Iris pigment epithelial cell (primary cell): Measurements from ENCODE around the gene PLEKHH3.

Source experiments
- DNase-seq: peaks from one replicate; pipeline ENCODE4 v3.0.0-alpha.2; 2011; ENCODE audit warnings: low read depth

Gene PLEKHH3, protein sequence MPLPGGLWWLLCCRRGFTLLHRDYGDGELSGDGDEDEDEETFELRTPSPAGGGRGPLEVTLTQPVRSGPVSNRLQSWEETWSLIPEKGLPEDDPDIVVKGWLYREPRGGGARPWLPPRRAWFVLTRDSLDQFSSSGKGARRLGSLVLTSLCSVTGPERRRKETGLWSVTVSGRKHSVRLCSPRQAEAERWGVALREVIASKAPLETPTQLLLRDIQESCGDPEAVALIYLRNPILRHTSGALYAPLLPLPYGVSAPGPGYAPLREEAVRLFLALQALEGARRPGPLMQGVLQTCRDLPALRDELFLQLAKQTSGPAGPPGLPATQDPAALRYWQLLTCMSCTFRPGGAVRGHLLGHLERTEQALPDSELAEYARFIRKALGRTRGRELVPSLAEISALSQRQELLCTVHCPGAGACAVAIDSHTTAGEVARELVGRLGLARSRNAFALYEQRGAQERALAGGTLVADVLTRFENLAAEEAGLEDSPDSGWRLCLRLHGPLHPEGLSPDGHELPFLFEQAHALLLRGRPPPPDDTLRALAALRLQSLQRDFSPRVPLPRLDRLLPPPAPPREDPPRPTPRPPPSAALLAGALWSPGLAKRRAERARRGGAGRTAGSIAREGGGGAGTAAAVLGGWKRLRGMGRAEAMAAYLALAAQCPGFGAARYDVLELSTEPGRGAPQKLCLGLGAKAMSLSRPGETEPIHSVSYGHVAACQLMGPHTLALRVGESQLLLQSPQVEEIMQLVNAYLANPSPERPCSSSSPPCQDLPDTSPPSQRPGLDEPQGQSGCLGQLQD

DNA sequence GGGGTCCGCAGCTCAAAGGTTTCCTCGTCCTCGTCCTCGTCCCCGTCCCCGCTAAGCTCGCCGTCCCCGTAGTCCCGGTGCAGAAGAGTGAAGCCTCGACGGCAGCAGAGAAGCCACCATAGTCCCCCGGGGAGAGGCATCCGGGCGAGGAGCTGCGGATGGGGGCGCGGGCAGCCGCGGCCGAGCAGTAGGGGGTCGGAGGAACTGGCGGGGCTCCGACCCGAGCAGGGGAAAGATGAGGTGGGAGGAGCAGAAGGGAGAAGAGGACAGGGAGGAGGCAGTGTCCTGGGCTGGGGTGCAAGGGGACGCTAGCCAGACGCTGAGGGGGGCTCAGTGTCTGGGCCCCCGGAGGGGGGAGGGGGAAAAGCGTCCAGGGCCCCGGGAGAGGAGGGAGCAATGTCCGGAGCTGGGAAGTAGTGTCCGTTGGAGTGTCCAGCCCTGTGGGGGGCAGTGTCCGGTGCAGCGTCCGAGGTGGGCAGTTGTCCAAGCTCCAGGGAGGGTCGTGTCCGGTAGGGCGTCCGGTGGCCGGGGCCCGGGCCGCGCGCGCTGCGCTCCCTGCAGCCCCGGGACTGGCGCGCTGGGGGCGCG lies at the start of gene PLEKHH3:
Gene PLEKHH3, minus strand, starts transcription at position 571 of the 588 bp plus-strand sequence. Its CDS starts 431 bp downstream, at position 140.
- DNase-seq = no peak

- no peak for DNase-seq
Measured at GRCh38 chr17:42725143-42725542, 48.3 kb upstream of the PLEKHH3 start.

DNA sequence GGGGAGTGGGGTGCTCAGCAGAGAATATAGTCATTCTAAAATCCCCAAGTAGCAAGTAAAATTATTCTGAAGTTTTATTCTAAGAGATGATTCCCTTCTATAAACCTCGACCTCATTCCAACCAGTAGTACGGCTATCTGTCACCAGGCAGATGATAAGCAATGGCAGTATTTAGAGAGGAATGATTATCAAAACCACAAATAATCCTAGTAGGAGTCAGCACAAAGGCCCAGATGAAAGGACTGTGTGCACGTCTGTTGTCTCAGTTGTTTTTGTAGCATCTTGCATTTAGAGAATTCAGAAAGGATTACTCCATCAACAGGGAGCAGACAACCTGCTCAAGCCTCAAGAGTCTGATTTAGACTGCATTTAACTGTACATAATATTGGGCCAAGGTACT lies 46.8 kb upstream of the PLEKHH3 start:
- DNase-seq = no peak

DNA sequence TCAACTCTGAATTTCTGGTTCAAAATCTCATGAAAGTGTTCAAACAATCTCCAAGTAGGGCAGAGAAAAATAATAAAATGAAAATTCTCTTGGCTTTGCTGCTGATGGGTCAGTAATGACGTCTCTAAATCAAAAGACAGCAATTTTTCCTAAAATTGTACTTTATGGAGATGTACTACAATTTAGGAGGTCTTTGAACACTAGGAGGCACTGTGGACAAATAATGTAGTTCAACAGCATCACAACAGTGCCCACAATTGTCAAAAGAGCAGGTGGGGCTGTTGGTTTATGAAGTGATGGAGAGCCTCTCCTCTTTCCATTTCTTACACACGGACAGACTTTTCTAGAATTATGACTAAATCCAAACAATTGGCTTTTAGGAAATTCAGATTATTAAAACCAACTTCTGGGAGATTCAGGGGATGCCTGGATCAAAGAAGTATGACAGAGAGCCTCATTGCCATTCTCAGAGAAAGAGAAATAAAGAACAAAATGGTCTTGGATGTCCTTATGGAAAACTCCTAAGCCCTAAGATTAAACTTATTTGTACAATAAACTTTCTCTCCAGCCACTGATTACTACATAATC lies 44.3 kb upstream of the PLEKHH3 start:
- peak; percentile 61 for DNase-seq

- no peak for DNase-seq
Measured at GRCh38 chr17:42709561-42709960, 32.8 kb upstream of the PLEKHH3 start.

GRCh38 chr17:42708588-42708987 lies 31.8 kb upstream of the PLEKHH3 start:
- no peak for DNase-seq

- no peak for DNase-seq
Measured at GRCh38 chr17:42706732-42707131, 29.9 kb upstream of the PLEKHH3 start.

DNA sequence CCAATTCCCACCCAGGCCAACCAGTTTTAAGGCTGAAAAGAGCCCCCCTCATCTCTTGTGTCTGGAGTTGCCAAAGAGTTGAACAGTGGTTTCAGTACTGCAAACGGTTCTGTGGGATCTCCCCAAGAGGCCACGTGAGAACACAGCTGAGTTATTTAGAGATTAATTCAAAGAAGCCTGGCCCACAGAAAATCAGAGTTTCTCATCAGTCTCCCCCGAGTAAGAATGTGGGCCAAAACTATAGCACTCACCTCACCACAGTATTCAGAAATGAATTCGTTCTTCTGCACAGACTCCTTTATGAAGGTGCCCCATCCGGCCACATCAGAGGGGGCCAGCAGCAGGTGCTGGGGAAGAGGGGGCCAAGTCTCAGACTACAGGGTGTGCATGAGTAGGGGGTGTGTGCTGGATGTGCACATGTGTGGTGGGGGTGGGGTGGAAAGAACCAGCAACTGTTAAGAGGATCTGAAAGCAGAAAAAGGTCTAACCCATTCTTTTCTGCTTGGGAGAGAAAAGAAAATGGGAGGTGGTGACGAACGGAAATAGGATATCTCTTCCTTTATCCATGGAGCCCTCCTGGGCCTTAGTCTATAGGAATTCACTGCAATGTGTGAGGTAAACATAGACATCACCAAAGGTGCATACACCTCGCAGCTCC lies 28.2 kb upstream of the PLEKHH3 start:
- no peak for DNase-seq

DNA sequence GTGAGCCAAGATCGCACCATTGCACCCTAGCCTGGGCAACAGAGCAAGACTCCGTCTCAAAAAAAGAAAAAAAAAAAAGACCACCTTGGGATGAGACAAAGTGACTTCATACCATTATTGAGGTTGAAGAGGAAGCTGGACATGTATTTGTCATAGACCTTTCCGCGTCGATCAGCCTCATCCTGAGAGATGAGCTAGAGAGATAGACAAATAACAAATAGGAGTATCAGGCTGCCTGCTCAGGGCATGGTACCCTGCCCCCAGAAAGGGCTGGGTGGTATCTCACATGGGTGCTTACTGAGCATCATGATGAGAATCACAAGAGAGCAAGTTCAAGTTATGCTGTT lies 27.7 kb upstream of the PLEKHH3 start:
- DNase-seq = no peak

- no peak for DNase-seq
Measured at GRCh38 chr17:42702446-42702845, 25.7 kb upstream of the PLEKHH3 start.

- DNase-seq = no peak
Measured at GRCh38 chr17:42700586-42701289, 23.9 kb upstream of the PLEKHH3 start.

DNA sequence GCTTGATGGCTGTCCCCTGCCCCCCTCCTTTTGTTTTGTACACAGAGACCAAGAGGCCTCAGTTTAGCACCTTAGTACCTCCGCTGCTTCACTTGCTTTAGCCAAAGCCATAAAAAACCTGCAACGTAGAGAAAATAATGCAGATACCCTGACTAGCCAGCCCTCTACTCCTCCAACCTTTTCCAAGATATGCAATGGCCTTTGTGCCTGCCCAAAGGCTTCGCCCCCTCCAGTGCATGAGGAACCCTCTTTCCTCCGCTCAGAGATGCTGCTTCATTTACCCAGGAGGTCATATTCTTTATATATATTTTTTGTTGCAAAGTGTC lies 22.6 kb upstream of the PLEKHH3 start:
- DNase-seq = no peak

- peak; percentile 58 for DNase-seq
Measured at GRCh38 chr17:42698736-42699414, 22.1 kb upstream of the PLEKHH3 start.

GRCh38 chr17:42697108-42697811 lies 20.5 kb upstream of the PLEKHH3 start:
- no peak for DNase-seq

GRCh38 chr17:42695500-42695899 lies 18.7 kb upstream of the PLEKHH3 start:
- no peak for DNase-seq

- DNase-seq = no peak
Measured at GRCh38 chr17:42694524-42694923, 17.7 kb upstream of the PLEKHH3 start.

- no peak for DNase-seq
Measured at GRCh38 chr17:42692489-42692888, 15.7 kb upstream of the PLEKHH3 start.

DNA sequence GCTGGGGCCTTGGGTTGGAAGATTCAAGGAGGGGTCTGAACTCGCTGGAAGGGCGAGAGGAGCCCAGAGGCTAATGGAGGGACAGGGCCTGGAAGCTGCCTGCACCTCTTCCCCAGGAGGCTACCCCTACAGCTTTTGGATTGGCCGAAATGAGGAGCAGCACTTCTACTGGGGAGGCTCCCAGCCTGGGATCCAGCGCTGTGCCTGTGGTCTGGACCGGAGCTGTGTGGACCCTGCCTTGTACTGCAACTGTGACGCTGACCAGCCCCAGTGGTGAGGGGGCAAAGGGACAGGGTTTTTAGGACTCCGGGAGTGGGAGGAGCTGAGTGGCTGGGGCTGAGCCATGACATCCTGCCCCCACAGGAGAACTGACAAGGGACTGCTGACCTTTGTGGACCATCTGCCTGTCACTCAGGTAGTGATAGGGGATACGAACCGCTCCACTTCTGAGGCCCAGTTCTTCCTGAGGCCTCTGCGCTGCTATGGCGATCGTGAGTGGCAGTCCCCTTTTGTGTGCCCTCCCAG lies 14.3 kb upstream of the PLEKHH3 start:
- no peak for DNase-seq

- no peak for DNase-seq
Measured at GRCh38 chr17:42690596-42690995, 13.8 kb upstream of the PLEKHH3 start.

GRCh38 chr17:42687707-42688320 lies 11.0 kb upstream of the PLEKHH3 start:
- no peak for DNase-seq
